Epidermal melanocyte (primary cell): ENCODE results near the gene MACROH2A1.
"Not testable (repeated sequence)": the region's sequence is repeated elsewhere in the genome, so short reads cannot be mapped to it uniquely, and the experiment has no call there.

Source experiments
- DNase-seq: peaks from one replicate; pipeline ENCODE4 v3.0.0; 2011; ENCODE audit warnings: low spot score; ENCODE audit not compliant: insufficient read length

MACROH2A1 gene

GRCh38 chr5:135379046-135379654 is 19.9 kb downstream of the MACROH2A1 start:
- no peak for DNase-seq

- no peak for DNase-seq
Observed at GRCh38 chr5:135377751-135378680, 21.0 kb downstream of the MACROH2A1 start.

- no peak for DNase-seq
Observed at GRCh38 chr5:135376961-135377624, 21.9 kb downstream of the MACROH2A1 start.

- no peak for DNase-seq
Observed at GRCh38 chr5:135375040-135375793, 23.8 kb downstream of the MACROH2A1 start.

- no peak for DNase-seq
Observed at GRCh38 chr5:135373736-135374515, 25.1 kb downstream of the MACROH2A1 start.

- no peak for DNase-seq
Observed at GRCh38 chr5:135372654-135373381, 26.2 kb downstream of the MACROH2A1 start.

GRCh38 chr5:135371622-135372232 is 27.3 kb downstream of the MACROH2A1 start:
- DNase-seq = no peak

GRCh38 chr5:135369952-135370351 is 29.1 kb downstream of the MACROH2A1 start:
- no peak for DNase-seq

GRCh38 chr5:135367554-135367953 is 31.5 kb downstream of the MACROH2A1 start:
- no peak for DNase-seq

- peak; percentile 38 for DNase-seq
Observed at GRCh38 chr5:135367076-135367475, 32.0 kb downstream of the MACROH2A1 start.

- no peak for DNase-seq
Observed at GRCh38 chr5:135365281-135365680, 33.8 kb downstream of the MACROH2A1 start.

GRCh38 chr5:135364421-135365262 is 34.4 kb downstream of the MACROH2A1 start:
- DNase-seq = no peak

- not testable (repeated sequence) for DNase-seq
Observed at GRCh38 chr5:135363342-135363741, 35.7 kb downstream of the MACROH2A1 start.

GRCh38 chr5:135362102-135362501 is 36.9 kb downstream of the MACROH2A1 start:
- no peak for DNase-seq

- DNase-seq = no peak
Observed at GRCh38 chr5:135360278-135361274, 38.5 kb downstream of the MACROH2A1 start.

GRCh38 chr5:135359374-135360165 is 39.5 kb downstream of the MACROH2A1 start:
- DNase-seq = no peak
